ENCODE results near the gene HOMER2. TPM values are rescaled to one million over a fixed set of nuclear protein-coding genes. Genes with fewer than 3 reads are reported as not detected.

The HOMER2 gene
- total and polyA plus RNA-seq, 2 of the 13 experiments (the other 11 are each of a cell fraction or from before 2014, with no cell fraction given) = 12.9 to 14.1 TPM

- no peak for TF ChIP-seq ATF3 (CRISPR knock-in tag; IDR thresholded peaks at IDR 0.05)
- TF ChIP-seq ZNF780A (CRISPR knock-in tag; IDR thresholded peaks at IDR 0.05) = no peak
- TF ChIP-seq JUND (CRISPR knock-in tag; IDR thresholded peaks at IDR 0.05) = no peak
- TF ChIP-seq NR1H2 (CRISPR knock-in tag; IDR thresholded peaks at IDR 0.05; ENCODE audit: borderline replicate concordance, low read depth) = no peak
- TF ChIP-seq ZNF513 (CRISPR knock-in tag; conservative IDR thresholded peaks at IDR 0.05) = no peak
- TF ChIP-seq HNF4G (IDR thresholded peaks at IDR 0.05; ENCODE audit: borderline replicate concordance, low read depth, low read length) = no peak
- TF ChIP-seq HNF4G (CRISPR knock-in tag; IDR thresholded peaks at IDR 0.05; ENCODE audit: borderline replicate concordance, low read depth) = no peak
- peak; percentile 83; the same call in 1 of the 2 replicates for TF ChIP-seq SIN3B (IDR thresholded peaks at IDR 0.05; ENCODE audit: low read length)
- TF ChIP-seq SIN3A (IDR thresholded peaks at IDR 0.05; ENCODE audit: borderline replicate concordance, low read depth, low read length) = peak; percentile 92; the same call in 1 of the 2 replicates
- 0 out of 2 replicates have a peak, but pooled peaks have one; percentile 33 for TF ChIP-seq ZNF44 (CRISPR knock-in tag; IDR thresholded peaks at IDR 0.05)
- no peak for TF ChIP-seq NR2F1 (CRISPR knock-in tag; IDR thresholded peaks at IDR 0.05)
- TF ChIP-seq CBFB (CRISPR knock-in tag; IDR thresholded peaks at IDR 0.05) = no peak
- no peak for TF ChIP-seq PBX3 (CRISPR knock-in tag; IDR thresholded peaks at IDR 0.05; ENCODE audit: borderline replicate concordance)
- TF ChIP-seq ZNF225 (CRISPR knock-in tag; IDR thresholded peaks at IDR 0.05) = 0 out of 2 replicates have a peak, but pooled peaks have one; percentile 61
- TF ChIP-seq SMC3 (IDR thresholded peaks at IDR 0.05; ENCODE audit: low read length) = no peak
- no peak for TF ChIP-seq ZNF3 (CRISPR knock-in tag; IDR thresholded peaks at IDR 0.05)
- no peak for TF ChIP-seq MLLT10 (CRISPR knock-in tag; IDR thresholded peaks at IDR 0.05)
- TF ChIP-seq ZNF605 (CRISPR knock-in tag; IDR thresholded peaks at IDR 0.05) = peak; percentile 61
- no peak for TF ChIP-seq HMG20A (CRISPR knock-in tag; IDR thresholded peaks at IDR 0.05; ENCODE audit: borderline replicate concordance)
- TF ChIP-seq THAP11 (CRISPR knock-in tag; IDR thresholded peaks at IDR 0.05) = peak; percentile 62
- no peak for TF ChIP-seq GLMP (CRISPR knock-in tag; IDR thresholded peaks at IDR 0.05; ENCODE audit: borderline replicate concordance)
- TF ChIP-seq WIZ (CRISPR knock-in tag; IDR thresholded peaks at IDR 0.05) = no peak
- no peak for TF ChIP-seq ZNF737 (CRISPR knock-in tag; IDR thresholded peaks at IDR 0.05; ENCODE audit: borderline replicate concordance)
- 0 out of 2 replicates have a peak, but pooled peaks have one; percentile 34 for TF ChIP-seq REPIN1 (CRISPR knock-in tag; IDR thresholded peaks at IDR 0.05; ENCODE audit: borderline replicate concordance, low read depth)
- no peak for TF ChIP-seq ATF7 (IDR thresholded peaks at IDR 0.05)
- no peak; the same call in 1 of the 2 replicates for TF ChIP-seq ATF7 (CRISPR knock-in tag; IDR thresholded peaks at IDR 0.05)
- no peak for TF ChIP-seq ZNF292 (CRISPR knock-in tag; IDR thresholded peaks at IDR 0.05; ENCODE audit: borderline replicate concordance, low read depth)
- TF ChIP-seq PPARG (CRISPR knock-in tag; conservative IDR thresholded peaks at IDR 0.05) = no peak
These were observed 143.0 kb downstream of the HOMER2 start, which contains the start of gene WHAMM (continued) for GRCh38 chr15:82809308-82810060.
